ENCODE data around the gene BMP6.

The BMP6 gene

GRCh38 chr6:7687145-7688111 is 38.5 kb upstream of the BMP6 start:
- Histone ChIP-seq H3K4me3 (ENCODE audit: low read depth in 1 of 2, low read length in 2 of 2) (no peak overlapping the region), H2AFZ (ENCODE audit: low read depth, low read length) (no peak overlapping the region), H3K36me3 (ENCODE audit: insufficient read depth, low read length) (no peaks in the 10 kb centered on the region), H3K9ac (ENCODE audit: low read depth, low read length) (no peak overlapping the region), H3K27me3 (ENCODE audit: insufficient read depth, low read length, poor library complexity) (peaks cover 5% of the 10 kb centered on the region), H3K4me2 (ENCODE audit: insufficient read depth, low read length) (no peak overlapping the region), H3K4me1 (ENCODE audit: insufficient read depth, low read length) (no peaks in the 10 kb centered on the region), H3K9me3 (ENCODE audit: insufficient read depth, low read length, severe bottlenecking) (no peaks in the 10 kb centered on the region), H3K79me2 (ENCODE audit: insufficient read depth, low read length) (no peaks in the 10 kb centered on the region), H3K27ac (ENCODE audit: low read length) (no peak overlapping the region), H4K20me1 (ENCODE audit: insufficient read depth, low read length) (no peaks in the 10 kb centered on the region)
- TF ChIP-seq, protein P1, sequence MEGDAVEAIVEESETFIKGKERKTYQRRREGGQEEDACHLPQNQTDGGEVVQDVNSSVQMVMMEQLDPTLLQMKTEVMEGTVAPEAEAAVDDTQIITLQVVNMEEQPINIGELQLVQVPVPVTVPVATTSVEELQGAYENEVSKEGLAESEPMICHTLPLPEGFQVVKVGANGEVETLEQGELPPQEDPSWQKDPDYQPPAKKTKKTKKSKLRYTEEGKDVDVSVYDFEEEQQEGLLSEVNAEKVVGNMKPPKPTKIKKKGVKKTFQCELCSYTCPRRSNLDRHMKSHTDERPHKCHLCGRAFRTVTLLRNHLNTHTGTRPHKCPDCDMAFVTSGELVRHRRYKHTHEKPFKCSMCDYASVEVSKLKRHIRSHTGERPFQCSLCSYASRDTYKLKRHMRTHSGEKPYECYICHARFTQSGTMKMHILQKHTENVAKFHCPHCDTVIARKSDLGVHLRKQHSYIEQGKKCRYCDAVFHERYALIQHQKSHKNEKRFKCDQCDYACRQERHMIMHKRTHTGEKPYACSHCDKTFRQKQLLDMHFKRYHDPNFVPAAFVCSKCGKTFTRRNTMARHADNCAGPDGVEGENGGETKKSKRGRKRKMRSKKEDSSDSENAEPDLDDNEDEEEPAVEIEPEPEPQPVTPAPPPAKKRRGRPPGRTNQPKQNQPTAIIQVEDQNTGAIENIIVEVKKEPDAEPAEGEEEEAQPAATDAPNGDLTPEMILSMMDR (IDR thresholded peaks at IDR 0.05; ENCODE audit: borderline replicate concordance, extremely low read depth, low read length, poor library complexity, severe bottlenecking): no peak
- TF ChIP-seq EZH2 (IDR thresholded peaks at IDR 0.05; ENCODE audit: borderline replicate concordance, low read depth, low read length, severe bottlenecking): no peak
- ATAC-seq (ENCODE audit: insufficient read depth, low read depth): no peak
- DNase-seq: no peak

DNA sequence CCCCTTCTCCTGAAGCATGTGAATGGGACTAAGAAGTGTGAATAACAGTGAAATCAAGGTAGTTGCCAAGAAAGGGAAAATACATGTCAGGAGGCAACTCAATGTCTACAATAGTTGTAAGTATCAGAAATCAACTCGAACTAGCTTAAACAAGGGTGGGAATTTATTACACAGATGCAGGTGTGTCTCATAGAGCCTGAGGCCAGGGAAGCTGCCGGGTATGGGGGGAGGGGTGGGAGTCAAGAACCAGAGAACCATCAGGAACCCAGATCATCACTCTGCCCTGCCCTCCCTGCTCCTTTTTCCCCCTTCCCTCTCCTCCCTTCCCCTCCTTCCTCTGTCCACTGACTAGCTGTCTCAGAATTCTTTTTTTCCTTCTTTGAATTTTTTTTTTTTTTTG is 34.9 kb upstream of the BMP6 start:
- Histone ChIP-seq H3K79me2 (ENCODE audit: insufficient read depth, low read length) (no peaks in the 10 kb centered on the region), H3K4me3 (ENCODE audit: low read depth in 1 of 2, low read length in 2 of 2) (no peak overlapping the region), H3K27ac (ENCODE audit: low read length) (no peak overlapping the region), H4K20me1 (ENCODE audit: insufficient read depth, low read length) (no peaks in the 10 kb centered on the region), H3K27me3 (ENCODE audit: insufficient read depth, low read length, poor library complexity) (no peaks in the 10 kb centered on the region), H3K9me3 (ENCODE audit: insufficient read depth, low read length, severe bottlenecking) (no peaks in the 10 kb centered on the region), H3K9ac (ENCODE audit: low read depth, low read length) (no peak overlapping the region), H3K36me3 (ENCODE audit: insufficient read depth, low read length) (no peaks in the 10 kb centered on the region), H2AFZ (ENCODE audit: low read depth, low read length) (no peak overlapping the region), H3K4me2 (ENCODE audit: insufficient read depth, low read length) (no peak overlapping the region), H3K4me1 (ENCODE audit: insufficient read depth, low read length) (no peaks in the 10 kb centered on the region)
- no peak for TF ChIP-seq EZH2 (IDR thresholded peaks at IDR 0.05; ENCODE audit: borderline replicate concordance, low read depth, low read length, severe bottlenecking)
- TF ChIP-seq, protein P1 (IDR thresholded peaks at IDR 0.05; ENCODE audit: borderline replicate concordance, extremely low read depth, low read length, poor library complexity, severe bottlenecking): no peak
- ATAC-seq (ENCODE audit: insufficient read depth, low read depth) (no peak), DNase-seq (no peak)

GRCh38 chr6:7691675-7692452 is 34.0 kb upstream of the BMP6 start:
- no peak overlapping the region for H3K27ac ChIP-seq (ENCODE audit: low read length)
- no peaks in the 10 kb centered on the region for H3K4me1 ChIP-seq (ENCODE audit: insufficient read depth, low read length)
- H3K9me3 ChIP-seq (ENCODE audit: insufficient read depth, low read length, severe bottlenecking): no peaks in the 10 kb centered on the region
- H2AFZ ChIP-seq (ENCODE audit: low read depth, low read length): no peak overlapping the region
- no peak for TF ChIP-seq EZH2 (IDR thresholded peaks at IDR 0.05; ENCODE audit: borderline replicate concordance, low read depth, low read length, severe bottlenecking)
- TF ChIP-seq, protein P1 (IDR thresholded peaks at IDR 0.05; ENCODE audit: borderline replicate concordance, extremely low read depth, low read length, poor library complexity, severe bottlenecking): no peak
- ATAC-seq (ENCODE audit: insufficient read depth, low read depth) (no peak), DNase-seq (no peak)
- no peaks in the 10 kb centered on the region for H4K20me1 ChIP-seq (ENCODE audit: insufficient read depth, low read length)
- H3K9ac ChIP-seq (ENCODE audit: low read depth, low read length): no peak overlapping the region
- H3K36me3 ChIP-seq (ENCODE audit: insufficient read depth, low read length): no peaks in the 10 kb centered on the region
- H3K4me3 ChIP-seq (ENCODE audit: low read depth in 1 of 2, low read length in 2 of 2): no peak overlapping the region
- no peaks in the 10 kb centered on the region for H3K79me2 ChIP-seq (ENCODE audit: insufficient read depth, low read length)
- H3K4me2 ChIP-seq (ENCODE audit: insufficient read depth, low read length): no peak overlapping the region
- no peaks in the 10 kb centered on the region for H3K27me3 ChIP-seq (ENCODE audit: insufficient read depth, low read length, poor library complexity)
